Stimulated activated CD8-positive, alpha-beta memory T cell treated with anti-CD3 and anti-CD28 coated beads, Interleukin-12 subunit alpha, Interleukin-12 subunit beta, amount 100 ng/mL, for 4 hours (primary cell): ENCODE data around the gene GNG14.
"Not testable (repeated sequence)": the region's sequence is repeated elsewhere in the genome, so short reads cannot be mapped to it uniquely, and the experiment has no call there.

ENCODE experiments used
- DNase-seq: peaks from one replicate; pipeline ENCODE4 v3.0.0-alpha.2; 2020; ENCODE audit warnings: low read depth

GNG14 gene

GRCh38 chr19:12667731-12668302, 20.0 kb upstream of the GNG14 start:
- no peak for DNase-seq

- DNase-seq = no peak
Measured at GRCh38 chr19:12668346-12668745, 19.5 kb upstream of the GNG14 start.

GRCh38 chr19:12668932-12669269, 18.9 kb upstream of the GNG14 start:
- DNase-seq = peak; percentile 43

- peak; percentile 60 for DNase-seq
Measured at GRCh38 chr19:12669270-12670158, 18.3 kb upstream of the GNG14 start.

- DNase-seq = no peak
Measured at GRCh38 chr19:12670159-12670928, 17.5 kb upstream of the GNG14 start.

GRCh38 chr19:12672744-12673143, 15.1 kb upstream of the GNG14 start:
- DNase-seq = no peak

- no peak for DNase-seq
Measured at GRCh38 chr19:12675399-12675798, 12.4 kb upstream of the GNG14 start.

GRCh38 chr19:12675940-12676339, 11.9 kb upstream of the GNG14 start:
- DNase-seq = no peak

GRCh38 chr19:12676384-12676792, 11.4 kb upstream of the GNG14 start:
- peak; percentile 59 for DNase-seq

- DNase-seq = no peak
Measured at GRCh38 chr19:12676928-12677327, 10.9 kb upstream of the GNG14 start.

GRCh38 chr19:12678039-12678438, 9.8 kb upstream of the GNG14 start:
- not testable (repeated sequence) for DNase-seq

GRCh38 chr19:12680034-12680433, 7.8 kb upstream of the GNG14 start:
- DNase-seq = no peak

- DNase-seq = peak; percentile 70
Measured at GRCh38 chr19:12681074-12681987, 6.5 kb upstream of the GNG14 start, which contains the start of gene DHPS. Gene DHPS (minus strand): TSS chr19:12681880. CDS start chr19:12681766, 114 bp downstream.

- no peak for DNase-seq
Measured at GRCh38 chr19:12685831-12686230, 2.0 kb upstream of the GNG14 start.

GRCh38 chr19:12689012-12689411, 1.2 kb downstream of the GNG14 start:
- DNase-seq = no peak

- DNase-seq = no peak
Measured at GRCh38 chr19:12689581-12690216, 1.9 kb downstream of the GNG14 start.

GRCh38 chr19:12692960-12693359, 5.2 kb downstream of the GNG14 start:
- DNase-seq = no peak

- DNase-seq = no peak
Measured at GRCh38 chr19:12694641-12695040, 6.8 kb downstream of the GNG14 start.

- DNase-seq = no peak
Measured at GRCh38 chr19:12695096-12695495, 7.3 kb downstream of the GNG14 start.

- DNase-seq = no peak
Measured at GRCh38 chr19:12695514-12695913, 7.7 kb downstream of the GNG14 start.

GRCh38 chr19:12695997-12696365, 8.2 kb downstream of the GNG14 start:
- no peak for DNase-seq
